Measurements from ENCODE around the gene OR10A6. TPM values are rescaled to one million over a fixed set of nuclear protein-coding genes. Genes with fewer than 3 reads are reported as not detected.

Gene OR10A6
- total and polyA plus RNA-seq, 9 of the 15 experiments (the other 6 are each of a cell fraction or from before 2014, with no cell fraction given), result not detected

DNA sequence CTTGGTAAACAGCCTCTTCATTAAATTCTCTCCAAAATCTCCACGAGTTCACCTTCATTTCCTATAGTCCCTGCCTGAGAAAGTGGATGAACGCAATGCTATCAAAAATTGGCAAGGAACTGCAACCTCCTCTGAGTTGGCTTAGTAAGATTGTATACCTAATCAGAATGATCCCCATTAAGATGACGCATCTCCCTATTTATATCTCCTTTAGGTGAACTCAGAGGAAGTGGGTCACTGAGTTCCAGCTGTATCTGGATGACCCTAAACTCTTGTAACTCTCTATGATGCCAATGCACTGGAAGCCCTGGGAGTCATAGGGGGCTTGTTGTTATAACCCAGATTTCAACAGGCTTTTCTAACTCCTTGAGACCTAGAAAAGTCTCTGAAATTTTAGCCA is 48.2 kb downstream of the OR10A6 start:
- FAIRE-seq (no peak), DNase-seq (ENCODE audit: extremely low read depth in 1 of 4, low spot score in 3 of 4) (no peak), ATAC-seq (no peak)
- no peaks in the 10 kb centered on the region for H4K20me1 ChIP-seq (replicated peaks; ENCODE audit: control insufficient read depth, insufficient read depth, low read length)
- no peak overlapping the region for H3K4me3 ChIP-seq
- WGBS (ENCODE audit: insufficient coverage, low coverage, missing lambda C conversion rate), result 0% methylated on average over 3 of the region's 3 CpGs
- no peak overlapping the region for H3K4me2 ChIP-seq (ENCODE audit: insufficient read depth, low read length)
- no peaks in the 10 kb centered on the region for H3K36me3 ChIP-seq (ENCODE audit: control insufficient read depth, insufficient read depth, low read length)
- no TSS peak for BruUV-seq (replicated peaks)
- no peak overlapping the region for H3K27ac ChIP-seq (ENCODE audit: extremely low read depth, low read depth, low read length)
- in situ Hi-C loops (cut with MboI), result no loop called here
- no peak overlapping the region for H3K9ac ChIP-seq (ENCODE audit: insufficient read depth in 1 of 2, low read depth in 2 of 2, low read length in 2 of 2)
- H3K27me3 ChIP-seq (ENCODE audit: control insufficient read depth in 2 of 2, insufficient read depth in 2 of 2, low read length in 2 of 2), result no peaks in the 10 kb centered on the region
- ChIA-PET CTCF (ENCODE audit: low intra/inter-chr PET ratio) (no interaction called here), POLR2A (no interaction called here)
- H3K9me3 ChIP-seq (replicated peaks; ENCODE audit: control insufficient read depth, insufficient read depth, low read depth, low read length), result no peaks in the 10 kb centered on the region
- no peaks in the 10 kb centered on the region for H3K79me2 ChIP-seq (ENCODE audit: control insufficient read depth, insufficient read depth, low read length)
- no peak overlapping the region for H2AFZ ChIP-seq (ENCODE audit: low read depth, low read length)
- intact Hi-C loops (cut with micrococcal nuclease), result no loop called here
- no peaks in the 10 kb centered on the region for H3K9me1 ChIP-seq (ENCODE audit: control insufficient read depth, insufficient read depth, low read length)
- H3K4me1 ChIP-seq (replicated peaks in 1 of 2; ENCODE audit: control insufficient read depth in 2 of 2, insufficient read depth in 2 of 2, low read length in 2 of 2), result no peaks in the 10 kb centered on the region
- TF ChIP-seq NCOA6 (IDR thresholded peaks at IDR 0.05), result no peak
- no peak for TF ChIP-seq ZBTB34 (CRISPR knock-in tag; IDR thresholded peaks at IDR 0.05)
- TF ChIP-seq, protein P1, sequence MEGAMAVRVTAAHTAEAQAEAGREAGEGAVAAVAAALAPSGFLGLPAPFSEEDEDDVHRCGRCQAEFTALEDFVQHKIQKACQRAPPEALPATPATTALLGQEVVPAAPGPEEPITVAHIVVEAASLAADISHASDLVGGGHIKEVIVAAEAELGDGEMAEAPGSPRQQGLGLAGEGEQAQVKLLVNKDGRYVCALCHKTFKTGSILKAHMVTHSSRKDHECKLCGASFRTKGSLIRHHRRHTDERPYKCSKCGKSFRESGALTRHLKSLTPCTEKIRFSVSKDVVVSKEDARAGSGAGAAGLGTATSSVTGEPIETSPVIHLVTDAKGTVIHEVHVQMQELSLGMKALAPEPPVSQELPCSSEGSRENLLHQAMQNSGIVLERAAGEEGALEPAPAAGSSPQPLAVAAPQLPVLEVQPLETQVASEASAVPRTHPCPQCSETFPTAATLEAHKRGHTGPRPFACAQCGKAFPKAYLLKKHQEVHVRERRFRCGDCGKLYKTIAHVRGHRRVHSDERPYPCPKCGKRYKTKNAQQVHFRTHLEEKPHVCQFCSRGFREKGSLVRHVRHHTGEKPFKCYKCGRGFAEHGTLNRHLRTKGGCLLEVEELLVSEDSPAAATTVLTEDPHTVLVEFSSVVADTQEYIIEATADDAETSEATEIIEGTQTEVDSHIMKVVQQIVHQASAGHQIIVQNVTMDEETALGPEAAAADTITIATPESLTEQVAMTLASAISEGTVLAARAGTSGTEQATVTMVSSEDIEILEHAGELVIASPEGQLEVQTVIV (CRISPR knock-in tag; IDR thresholded peaks at IDR 0.05; ENCODE audit: borderline replicate concordance), result no peak
- TF ChIP-seq ZNF347 (CRISPR knock-in tag; IDR thresholded peaks at IDR 0.05; ENCODE audit: low read depth), result no peak
- no peak for TF ChIP-seq SOX6 (IDR thresholded peaks at IDR 0.05)
- TF ChIP-seq BRCA1 (IDR thresholded peaks at IDR 0.05), result no peak
- no peak for TF ChIP-seq BRCA1 (CRISPR knock-in tag; IDR thresholded peaks at IDR 0.05)
- TF ChIP-seq REST (IDR thresholded peaks at IDR 0.05; ENCODE audit: borderline replicate concordance), result no peak
- no peak for TF ChIP-seq REST (CRISPR knock-in tag; IDR thresholded peaks at IDR 0.05; ENCODE audit: low read depth)
- TF ChIP-seq USF2 (CRISPR knock-in tag; IDR thresholded peaks at IDR 0.05), result no peak
- no peak for TF ChIP-seq PTBP1 (IDR thresholded peaks at IDR 0.05; ENCODE audit: low read depth, low read length)
- TF ChIP-seq ARID2 (IDR thresholded peaks at IDR 0.05), result no peak

All from K562 (cell line).